Left ventricle myocardium superior (tissue), 1 donor: ENCODE data around the gene KRT2. TPM values are rescaled to one million over a fixed set of nuclear protein-coding genes. Genes with fewer than 3 reads are reported as not detected.

Experiments used
- ATAC-seq: fragments of 200-7000 bp; cut with Tn5 transposase; one replicate; pipeline ENCODE4 v1.9.1; 2020; ENCODE audit warnings: mild to moderate bottlenecking, moderate library complexity
- DNase-seq: peaks from one replicate; pipeline ENCODE4 v3.0.0-alpha.2; 2020
- intact Hi-C: fragments of 100-400 bp; cut with micrococcal nuclease; formaldehyde crosslinking; loops from one replicate; pipeline ENCODE4 v1.11.0; 2022
- long read RNA-seq: library from polyadenylated mRNA; unstranded; transcript quantifications from one replicate; pipeline ENCODE4 v2.0.0, GENCODE V29; 2021
- total RNA-seq: library from RNA; stranded (reverse); fragmentation: NEBNext Ultra II Directional; extraction: Animal tissue kit (Norgen Biotek cat#: 25700); gene quantifications from one replicate; pipeline ENCODE4 v1.2.1, GENCODE V29; 2021
- donor health status: DM: no; HTN: yes; CAD: no; lungs with severe emphysema.

The KRT2 gene
- total RNA-seq = not detected
- long read RNA-seq = 0 reads

GRCh38 chr12:52651726-52652261, at the start of gene KRT2:
TSS of gene KRT2 (minus strand) at chr12:52652211. CDS start at chr12:52652142, 69 bp downstream.
- intact Hi-C loops = no loop called here
- no peak for ATAC-seq
- DNase-seq = no peak

GRCh38 chr12:52701281-52701680, 49.3 kb upstream of the KRT2 start:
- no peak for ATAC-seq
- DNase-seq = no peak
- intact Hi-C loops = no loop called here

GRCh38 chr12:52699960-52700359, 47.9 kb upstream of the KRT2 start:
- intact Hi-C loops = no loop called here
- peak; percentile 57 for ATAC-seq
- DNase-seq = no peak

GRCh38 chr12:52699373-52699772, 47.4 kb upstream of the KRT2 start:
- peak; percentile 6 for ATAC-seq
- no peak for DNase-seq
- intact Hi-C loops = no loop called here

GRCh38 chr12:52698651-52699340, 46.8 kb upstream of the KRT2 start:
- intact Hi-C loops = no loop called here

GRCh38 chr12:52697058-52697582, 45.1 kb upstream of the KRT2 start:
- ATAC-seq = no peak
- intact Hi-C loops = no loop called here

More at GRCh38 chr12:52698651-52699340, 46.8 kb upstream of the KRT2 start:
- ATAC-seq = peak; percentile 92
- DNase-seq = no peak

GRCh38 chr12:52696588-52696987, 44.6 kb upstream of the KRT2 start:
- intact Hi-C loops = no loop called here
- ATAC-seq = no peak
- DNase-seq = no peak

More at GRCh38 chr12:52697058-52697582, 45.1 kb upstream of the KRT2 start:
- no peak for DNase-seq

GRCh38 chr12:52695039-52695438, 43.0 kb upstream of the KRT2 start:
- ATAC-seq (no peak), DNase-seq (no peak)
- intact Hi-C loops = no loop called here

GRCh38 chr12:52694151-52694550, 42.1 kb upstream of the KRT2 start:
- intact Hi-C loops = no loop called here
- DNase-seq (no peak), ATAC-seq (no peak)

GRCh38 chr12:52693261-52693660, 41.2 kb upstream of the KRT2 start:
- no peak for ATAC-seq
- no peak for DNase-seq
- intact Hi-C loops = no loop called here

- no peak for ATAC-seq
Observed at GRCh38 chr12:52692254-52692653, 40.2 kb upstream of the KRT2 start.

GRCh38 chr12:52691841-52692150, 39.8 kb upstream of the KRT2 start:
- DNase-seq (no peak), ATAC-seq (no peak)
- intact Hi-C loops = no loop called here

More at GRCh38 chr12:52692254-52692653, 40.2 kb upstream of the KRT2 start:
- DNase-seq = no peak
- intact Hi-C loops = no loop called here

- DNase-seq (no peak), ATAC-seq (peak; percentile 58)
- intact Hi-C loops = no loop called here
Observed at GRCh38 chr12:52691076-52691840, 39.2 kb upstream of the KRT2 start.

GRCh38 chr12:52690351-52691075, 38.5 kb upstream of the KRT2 start:
- DNase-seq = no peak
- ATAC-seq = no peak
- intact Hi-C loops = no loop called here

- DNase-seq = no peak
- intact Hi-C loops = no loop called here
- ATAC-seq = no peak
Observed at GRCh38 chr12:52689936-52690335, 37.9 kb upstream of the KRT2 start.

GRCh38 chr12:52689239-52689638, 37.2 kb upstream of the KRT2 start:
- ATAC-seq (no peak), DNase-seq (no peak)
- intact Hi-C loops = no loop called here

- intact Hi-C loops = no loop called here
Observed at GRCh38 chr12:52688481-52688880, 36.5 kb upstream of the KRT2 start.

GRCh38 chr12:52687497-52688385, 35.7 kb upstream of the KRT2 start:
- no peak for DNase-seq
- ATAC-seq = no peak
- intact Hi-C loops = no loop called here

More at GRCh38 chr12:52688481-52688880, 36.5 kb upstream of the KRT2 start:
- ATAC-seq = no peak
- no peak for DNase-seq
